Fibroblast of pulmonary artery (primary cell): Measurements from ENCODE around the gene DNAH1.

Source experiments
- DNase-seq: peaks from one replicate; pipeline ENCODE4 v3.0.0-alpha.2; 2010; ENCODE audit warnings: low read depth
- H3K4me3 ChIP-seq: replicated peaks from 2 replicates; pipeline ENCODE4 v1.5.1; 2011; ENCODE audit warnings: low read depth, mild to moderate bottlenecking, control low read depth, low read length, moderate library complexity
- CTCF ChIP-seq: IDR thresholded peaks from 2 replicates; pipeline ENCODE4 v1.5.1; 2011; ENCODE audit warnings: mild to moderate bottlenecking, control low read depth, low read length, inconsistent platforms; ENCODE audit errors: missing control alignments

The DNAH1 gene

DNA sequence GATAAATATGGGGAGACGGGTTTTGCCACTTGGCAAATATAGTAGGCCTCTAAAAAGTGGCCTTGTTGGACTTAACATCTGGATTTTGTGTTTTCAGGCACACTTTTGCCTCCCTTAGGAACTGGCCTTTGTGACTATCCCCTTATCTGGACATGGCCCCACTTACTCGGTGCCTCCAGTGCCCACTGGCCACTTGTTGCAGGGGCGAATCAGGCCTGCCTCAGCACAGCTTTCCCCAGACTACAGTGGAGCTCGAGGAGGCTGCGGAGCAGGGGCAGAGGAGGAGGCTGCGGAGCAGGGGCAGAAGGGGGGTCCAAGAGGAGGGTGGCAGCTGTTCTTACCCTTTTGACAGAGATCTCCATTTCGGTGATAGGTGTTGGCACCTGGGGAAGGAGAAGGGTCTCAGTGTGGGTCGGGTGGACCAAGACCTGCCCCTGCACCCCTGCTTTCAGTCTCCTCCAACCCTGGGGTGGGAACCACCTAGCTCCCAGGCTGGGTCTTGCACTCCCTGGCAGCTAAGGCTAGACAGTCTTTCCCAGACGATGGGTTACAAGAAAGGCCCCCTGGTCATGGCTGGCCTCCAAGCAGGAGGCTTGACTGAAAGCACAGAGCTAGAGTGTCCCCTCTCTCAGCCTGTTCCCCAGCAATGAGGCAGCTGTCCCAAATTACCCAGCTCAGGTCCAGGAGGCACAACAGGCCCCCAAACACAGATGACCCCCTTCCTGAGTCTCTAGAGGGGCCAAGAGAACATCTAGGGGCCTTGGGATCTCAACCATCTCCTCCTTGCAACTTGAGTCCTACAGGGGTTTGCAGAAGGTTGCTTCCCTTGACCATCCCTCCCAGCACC, 122.7 kb downstream of the DNAH1 start:
- no peak for DNase-seq
- H3K4me3 ChIP-seq, result no peak overlapping the region
- no peak for TF ChIP-seq CTCF

DNA sequence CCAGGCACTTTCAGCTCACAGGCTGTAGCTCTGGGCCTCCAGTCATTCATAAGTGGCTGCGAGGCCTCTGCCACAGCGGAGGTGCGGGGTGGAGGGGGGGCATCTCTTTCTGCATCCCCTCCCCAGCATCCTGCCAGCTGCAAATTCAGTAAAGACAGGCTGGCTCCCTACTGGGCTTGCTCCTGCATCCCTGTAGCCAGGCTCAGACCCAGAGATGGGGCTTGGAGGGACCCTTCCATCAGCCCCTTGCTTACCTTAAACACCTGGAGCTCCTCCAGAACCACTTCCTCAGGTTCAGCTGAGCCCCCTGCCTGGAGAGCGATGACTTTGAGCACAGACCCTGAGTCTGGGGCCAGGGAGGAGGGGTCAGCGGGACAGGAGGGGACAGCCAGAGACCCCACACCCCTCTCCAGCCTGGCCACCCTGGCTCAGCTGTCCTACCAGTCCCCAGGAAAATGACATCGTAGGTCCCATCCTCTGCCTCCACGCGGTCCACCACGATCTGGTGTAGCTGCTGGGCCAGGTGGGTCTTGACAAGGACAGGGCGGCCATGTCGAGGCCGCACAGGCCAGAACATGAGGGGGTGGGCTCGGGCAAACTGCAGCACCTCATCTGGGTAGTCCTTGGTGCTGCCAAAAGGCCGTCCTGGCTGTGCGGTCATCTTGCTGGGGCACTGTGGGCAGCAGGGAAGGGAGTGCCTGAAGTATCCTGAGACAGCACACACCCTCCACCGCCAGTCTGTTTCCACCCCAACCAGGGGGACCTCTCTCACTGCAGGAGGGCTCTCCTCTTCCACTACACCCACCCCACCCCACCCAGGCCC, 123.5 kb downstream of the DNAH1 start:
- H3K4me3 ChIP-seq, result no peak overlapping the region
- no peak for TF ChIP-seq CTCF
- no peak for DNase-seq

DNA sequence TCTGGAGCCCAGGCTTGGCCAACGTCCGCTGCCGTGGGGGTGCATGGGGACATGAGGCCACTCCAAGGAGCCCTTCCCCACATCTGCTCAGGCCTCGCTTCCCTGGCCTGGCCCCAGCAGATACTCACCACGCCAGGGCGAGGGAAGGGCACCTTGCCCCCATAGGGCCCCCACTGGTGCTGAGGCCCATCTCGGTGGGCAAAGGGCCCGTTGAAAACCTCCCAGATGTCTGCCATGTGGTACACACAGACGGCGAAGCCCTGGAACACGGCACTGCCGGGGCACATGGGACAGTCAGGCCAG, 124.1 kb downstream of the DNAH1 start:
- DNase-seq, result no peak
- no peak for TF ChIP-seq CTCF
- no peak overlapping the region for H3K4me3 ChIP-seq

DNA sequence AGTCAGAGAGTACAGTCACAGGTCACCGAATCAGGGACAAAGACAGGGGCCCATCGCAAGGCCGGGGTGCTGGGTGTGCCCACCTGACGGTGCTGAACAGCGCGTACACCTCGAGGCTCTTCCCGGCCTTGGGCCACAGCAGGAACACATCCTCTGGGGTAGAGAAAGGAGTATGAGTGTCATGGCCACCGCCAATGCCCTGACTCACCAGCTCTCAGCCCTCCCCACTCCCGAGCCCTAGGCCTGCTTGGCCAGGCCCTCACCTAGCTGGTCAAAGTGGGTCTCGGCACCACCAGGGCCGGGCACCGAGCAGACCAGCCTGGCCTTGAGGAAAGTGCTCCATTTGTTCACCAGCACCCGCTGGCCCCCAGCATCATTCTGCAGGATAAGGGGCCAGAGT, 124.6 kb downstream of the DNAH1 start:
- H3K4me3 ChIP-seq, result no peak overlapping the region
- TF ChIP-seq CTCF, result no peak
- no peak for DNase-seq

DNA sequence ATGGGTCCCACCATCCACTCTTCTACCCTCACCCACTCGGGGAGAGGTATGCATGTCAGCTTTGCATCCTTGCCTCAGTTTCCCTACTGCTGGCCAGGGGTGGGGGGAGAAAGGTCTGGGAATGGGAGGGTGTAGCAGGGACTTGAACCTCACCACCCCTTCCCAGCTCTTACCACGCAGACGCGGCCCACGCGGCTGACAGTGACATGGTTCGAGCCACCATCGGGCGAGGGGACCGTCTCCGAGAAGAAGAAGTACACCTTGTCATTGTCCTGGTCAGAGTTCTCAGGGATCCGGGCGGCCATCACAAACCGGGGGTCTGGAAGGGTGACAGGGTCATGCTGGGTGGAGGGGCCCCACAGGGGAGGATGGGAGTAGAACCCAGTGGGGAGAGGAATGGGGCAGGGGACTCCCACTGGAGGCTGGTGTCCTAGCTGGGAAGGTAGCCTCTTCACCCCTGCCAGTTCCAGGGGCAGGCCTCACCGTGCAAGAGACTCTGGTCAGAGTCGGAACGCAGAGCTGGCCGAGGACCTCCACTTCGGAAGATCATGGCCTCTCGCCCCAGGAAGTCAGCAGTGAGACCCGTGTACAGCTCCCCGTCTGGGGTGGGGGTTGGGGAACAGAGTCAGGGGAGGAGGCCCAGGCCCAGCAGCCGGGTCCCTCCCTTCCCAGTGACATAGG, 125.1 kb downstream of the DNAH1 start:
- TF ChIP-seq CTCF, result no peak
- H3K4me3 ChIP-seq, result no peak overlapping the region
- no peak for DNase-seq

DNA sequence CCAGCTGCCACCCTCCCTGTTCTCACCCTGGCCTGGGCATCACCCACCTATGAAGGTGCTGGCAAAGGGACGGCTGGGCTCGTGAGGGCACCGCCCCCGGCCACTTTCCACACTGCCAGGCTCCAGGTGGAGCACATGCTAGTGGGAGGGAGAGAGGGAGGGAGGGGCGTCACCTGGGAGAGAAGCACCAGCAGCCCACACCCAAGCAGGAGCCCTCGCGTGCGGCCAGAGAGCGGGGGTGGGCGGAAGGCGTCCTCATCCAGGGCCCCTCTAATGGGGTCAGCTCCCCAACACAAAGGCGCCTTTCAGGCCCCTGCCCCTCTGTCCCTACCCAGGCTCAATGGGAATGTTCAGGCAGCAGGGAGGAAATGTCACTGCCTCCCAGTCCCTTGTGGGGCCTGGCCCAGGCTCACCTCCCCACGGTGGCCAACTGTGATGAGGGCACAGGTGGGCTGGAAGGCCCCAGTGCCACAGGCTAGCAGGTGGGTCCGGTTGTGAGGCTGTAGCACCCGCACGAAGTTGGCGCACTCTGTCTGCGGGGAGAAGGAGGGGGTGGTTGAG, 125.7 kb downstream of the DNAH1 start:
- no peak for DNase-seq
- no peak for TF ChIP-seq CTCF
- H3K4me3 ChIP-seq, result no peak overlapping the region
